Spleen (tissue), 7 donors: ENCODE results near the gene S100A16.

Experiments used
- CTCF ChIP-seq, 11 experiments: fragments of 200-600 bp in 7 of 11; fragments of 450-650 bp in 4 of 11; sonication (generic) in 4 of 11; IDR thresholded peaks in 8 of 11; conservative IDR thresholded peaks in 3 of 11; 1 replicate in 7 of 11; 2 replicates in 4 of 11; pipeline versions ENCODE4 v1.4.0 to v1.8.0; 2016 to 2021; ENCODE audit warnings: antibody characterized with exemption in 11 of 11, inconsistent platforms in 4 of 11, mild to moderate bottlenecking in 1 of 11
- POLR2A ChIP-seq, 3 donors: fragments of 450-650 bp; IDR thresholded peaks; one replicate each; pipeline ENCODE4 v1.5.1; 2017; ENCODE audit warnings: antibody characterized with exemption in 3 of 3, mild to moderate bottlenecking in 1 of 3
- POLR2AphosphoS5 ChIP-seq, 3 donors: sonication (generic); formaldehyde crosslinking; IDR thresholded peaks; one replicate each; pipeline ENCODE4 v1.5.1; 2017; ENCODE audit warnings: antibody characterized with exemption in 3 of 3
- donor health status: DM: no; HTN: no; CAD: no; lungs with moderate emphysema.
- donor health status: DM: no; HTN: no; CAD: no.
- donor health status: DM: no; HTN: no; CAD: no.

- TF ChIP-seq CTCF (IDR thresholded peaks at IDR 0.05 in 8 of 11, conservative IDR thresholded peaks at IDR 0.05 in 3 of 11) (peak in 7 of 11 experiments; percentile 22 to 53 (median 36)), POLR2AphosphoS5 (IDR thresholded peaks at IDR 0.05) (peak; percentile 88 to 95 (median 89)), POLR2A (IDR thresholded peaks at IDR 0.05) (peak in 2 of 3 donors; percentile 18 to 56)
Measured at GRCh38 chr1:153658400-153659174, 45.6 kb upstream of the S100A16 start, which contains the start of gene SNAPIN.
